SK-N-SH (cell line): ENCODE measurements around the gene PLD4.

Source experiments
- EP300 ChIP-seq, 2 experiments: IDR thresholded peaks; 2 replicates each; pipeline versions ENCODE4 v1.4.0 to v1.6.1; 2012; ENCODE audit warnings: borderline replicate concordance in 1 of 2, low read depth in 1 of 2, low read length in 1 of 2
- RXRA ChIP-seq: IDR thresholded peaks from 2 replicates; pipeline ENCODE4 v1.4.0; 2012; ENCODE audit warnings: low read depth, mild to moderate bottlenecking, borderline replicate concordance

- TF ChIP-seq RXRA: no peak
- TF ChIP-seq EP300 (IDR thresholded peaks at IDR 0.05; ENCODE audit: borderline replicate concordance in 1 of 2, low read depth in 1 of 2, low read length in 1 of 2): no peak
Observed at GRCh38 chr14:104941508-104942365, 17.1 kb downstream of the PLD4 start.
